GM21723 (cell line): ENCODE measurements around the gene TMEM44.

Experiments used
- ATAC-seq: cut with Tn5 transposase; IDR thresholded peaks from one replicate; pipeline ENCODE4 v1.9.1; 2021; ENCODE audit warnings: mild to moderate bottlenecking, moderate library complexity; ENCODE audit not compliant: unreplicated experiment

TMEM44 gene

GRCh38 chr3:194633349-194634004, at the start of gene TMEM44:
Gene TMEM44 (minus strand): TSS chr3:194633419. CDS start chr3:194633215, 204 bp downstream.
- ATAC-seq = peak; percentile 90

- ATAC-seq = peak; percentile 52
Measured at GRCh38 chr3:194682694-194683310, 49.6 kb upstream of the TMEM44 start.

- no peak for ATAC-seq
Measured at GRCh38 chr3:194682189-194682693, 49.0 kb upstream of the TMEM44 start.

- no peak for ATAC-seq
Measured at GRCh38 chr3:194680888-194681615, 47.8 kb upstream of the TMEM44 start.

- no peak for ATAC-seq
Measured at GRCh38 chr3:194676471-194676870, 43.3 kb upstream of the TMEM44 start.

- no peak for ATAC-seq
Measured at GRCh38 chr3:194675680-194676079, 42.5 kb upstream of the TMEM44 start.

GRCh38 chr3:194675081-194675640, 41.9 kb upstream of the TMEM44 start:
- ATAC-seq = no peak

- no peak for ATAC-seq
Measured at GRCh38 chr3:194673761-194674160, 40.5 kb upstream of the TMEM44 start.

- no peak for ATAC-seq
Measured at GRCh38 chr3:194672876-194673275, 39.7 kb upstream of the TMEM44 start.

GRCh38 chr3:194671900-194672808, 38.9 kb upstream of the TMEM44 start, which contains the start of gene LSG1:
Gene LSG1 (minus strand): TSS chr3:194672191. CDS start chr3:194672162, 29 bp downstream.
- ATAC-seq = peak; percentile 87

- peak; percentile 28 for ATAC-seq
Measured at GRCh38 chr3:194671511-194671899, 38.3 kb upstream of the TMEM44 start.

- ATAC-seq = no peak
Measured at GRCh38 chr3:194667363-194667762, 34.1 kb upstream of the TMEM44 start.

- ATAC-seq = no peak
Measured at GRCh38 chr3:194664857-194665256, 31.6 kb upstream of the TMEM44 start.

- ATAC-seq = no peak
Measured at GRCh38 chr3:194661946-194662345, 28.7 kb upstream of the TMEM44 start.

GRCh38 chr3:194661374-194661773, 28.2 kb upstream of the TMEM44 start:
- ATAC-seq = no peak

- no peak for ATAC-seq
Measured at GRCh38 chr3:194659778-194660177, 26.6 kb upstream of the TMEM44 start.

- no peak for ATAC-seq
Measured at GRCh38 chr3:194658477-194659242, 25.4 kb upstream of the TMEM44 start.

GRCh38 chr3:194657439-194657838, 24.2 kb upstream of the TMEM44 start:
- no peak for ATAC-seq

- ATAC-seq = no peak
Measured at GRCh38 chr3:194654443-194654842, 21.2 kb upstream of the TMEM44 start.

- no peak for ATAC-seq
Measured at GRCh38 chr3:194647747-194648146, 14.5 kb upstream of the TMEM44 start.
